HPDE6-E6E7 (cell line): ENCODE measurements around the gene POLH.

Experiments
- DNase-seq: peaks from one replicate; pipeline ENCODE4 v3.0.0; 2011; ENCODE audit warnings: missing footprints; ENCODE audit errors: extremely low spot score

POLH gene

GRCh38 chr6:43606019-43606418 lies 30.0 kb downstream of the POLH start:
- DNase-seq, result no peak

- DNase-seq, result peak; percentile 39
Observed at GRCh38 chr6:43608310-43608763, 32.4 kb downstream of the POLH start.

DNA sequence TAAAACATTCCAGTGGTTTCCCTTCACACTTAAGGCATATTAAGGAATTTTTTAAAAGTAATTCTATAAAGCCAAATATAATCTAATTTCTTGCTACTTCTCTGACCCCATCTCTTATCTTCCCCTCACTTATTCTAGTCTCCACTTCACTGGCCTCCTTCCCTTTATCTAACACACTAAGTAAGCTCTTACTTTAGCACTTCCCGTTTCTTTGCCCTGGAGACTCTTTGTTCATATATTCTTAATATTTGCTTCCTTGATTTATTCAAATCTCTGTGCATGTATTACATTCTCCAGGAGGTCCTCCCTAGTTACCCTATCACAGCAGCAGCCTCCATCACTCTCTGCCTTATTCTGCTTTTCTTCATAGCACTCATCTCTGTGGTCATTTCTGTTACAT lies 32.8 kb downstream of the POLH start:
- no peak for DNase-seq

DNA sequence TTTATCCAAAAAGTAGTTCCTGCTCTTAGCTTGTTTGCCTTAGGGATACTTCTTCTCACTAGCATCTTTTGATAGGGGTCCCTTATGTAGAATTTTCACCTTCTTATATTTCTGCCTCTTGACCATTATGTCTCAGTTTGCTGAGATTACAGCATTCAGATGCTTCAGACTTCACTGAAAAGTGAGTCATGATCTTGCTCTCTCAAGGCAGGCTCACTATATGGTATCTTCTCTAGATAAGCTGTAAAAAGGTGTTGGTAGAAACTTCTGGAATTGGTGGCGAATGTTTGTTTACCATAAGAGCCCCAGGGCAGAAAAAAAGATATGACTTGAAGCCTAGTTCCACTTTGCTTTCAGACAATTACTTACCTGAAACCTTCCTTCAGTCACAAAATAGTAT lies 33.4 kb downstream of the POLH start:
- DNase-seq, result no peak

GRCh38 chr6:43610431-43610830 lies 34.4 kb downstream of the POLH start:
- no peak for DNase-seq

DNA sequence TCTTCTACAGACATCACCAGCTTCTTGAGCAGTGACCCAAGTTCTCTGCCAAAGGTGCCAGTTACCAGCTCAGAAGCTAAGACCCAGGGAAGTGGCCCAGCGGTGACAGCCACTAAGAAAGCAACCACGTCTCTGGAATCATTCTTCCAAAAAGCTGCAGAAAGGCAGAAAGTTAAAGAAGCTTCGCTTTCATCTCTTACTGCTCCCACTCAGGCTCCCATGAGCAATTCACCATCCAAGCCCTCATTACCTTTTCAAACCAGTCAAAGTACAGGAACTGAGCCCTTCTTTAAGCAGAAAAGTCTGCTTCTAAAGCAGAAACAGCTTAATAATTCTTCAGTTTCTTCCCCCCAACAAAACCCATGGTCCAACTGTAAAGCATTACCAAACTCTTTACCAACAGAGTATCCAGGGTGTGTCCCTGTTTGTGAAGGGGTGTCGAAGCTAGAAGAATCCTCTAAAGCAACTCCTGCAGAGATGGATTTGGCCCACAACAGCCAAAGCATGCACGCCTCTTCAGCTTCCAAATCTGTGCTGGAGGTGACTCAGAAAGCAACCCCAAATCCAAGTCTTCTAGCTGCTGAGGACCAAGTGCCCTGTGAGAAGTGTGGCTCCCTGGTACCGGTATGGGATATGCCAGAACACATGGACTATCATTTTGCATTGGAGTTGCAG lies 37.9 kb downstream of the POLH start:
- DNase-seq, result no peak

- no peak for DNase-seq
Observed at GRCh38 chr6:43614396-43614730, 38.4 kb downstream of the POLH start.

- no peak for DNase-seq
Observed at GRCh38 chr6:43616725-43617472, 40.9 kb downstream of the POLH start.

DNA sequence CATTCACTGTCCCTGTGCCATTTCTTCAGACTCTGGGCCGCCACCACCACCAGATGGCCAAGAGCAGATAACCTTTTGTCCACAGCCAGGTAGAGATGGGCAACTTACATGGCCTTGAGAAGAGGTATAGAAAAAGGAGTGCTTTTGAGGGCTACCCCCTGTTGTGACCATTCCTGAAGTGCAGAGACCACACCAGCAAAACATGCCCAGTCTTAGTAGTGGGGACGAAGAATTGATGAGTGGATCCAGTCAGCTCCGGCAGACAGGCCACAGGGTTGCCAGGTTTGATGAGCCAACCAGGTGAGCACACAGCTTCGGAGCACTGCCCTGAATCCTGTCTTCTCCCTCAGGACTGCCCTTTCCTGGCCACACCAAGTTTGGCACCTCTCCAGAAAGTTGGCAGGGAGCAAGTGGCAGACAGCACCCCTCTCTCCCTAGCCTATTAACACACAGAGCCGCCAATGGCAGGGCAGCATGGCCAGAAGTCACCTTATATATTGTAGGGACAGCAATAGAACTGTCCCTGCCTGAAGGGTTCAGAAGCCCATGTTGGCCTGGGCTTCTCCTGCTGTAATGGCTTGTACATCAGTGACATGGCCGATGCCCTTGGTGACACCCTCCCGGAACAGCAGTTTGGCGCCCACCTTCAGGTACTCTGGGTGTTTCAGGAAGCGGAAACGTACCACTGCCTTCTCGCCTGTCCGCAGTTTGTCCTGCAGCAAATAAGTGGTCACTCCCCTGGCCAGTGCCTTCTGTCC lies 45.3 kb downstream of the POLH start:
- no peak for DNase-seq

GRCh38 chr6:43621836-43622180 lies 45.8 kb downstream of the POLH start:
- DNase-seq, result no peak

DNA sequence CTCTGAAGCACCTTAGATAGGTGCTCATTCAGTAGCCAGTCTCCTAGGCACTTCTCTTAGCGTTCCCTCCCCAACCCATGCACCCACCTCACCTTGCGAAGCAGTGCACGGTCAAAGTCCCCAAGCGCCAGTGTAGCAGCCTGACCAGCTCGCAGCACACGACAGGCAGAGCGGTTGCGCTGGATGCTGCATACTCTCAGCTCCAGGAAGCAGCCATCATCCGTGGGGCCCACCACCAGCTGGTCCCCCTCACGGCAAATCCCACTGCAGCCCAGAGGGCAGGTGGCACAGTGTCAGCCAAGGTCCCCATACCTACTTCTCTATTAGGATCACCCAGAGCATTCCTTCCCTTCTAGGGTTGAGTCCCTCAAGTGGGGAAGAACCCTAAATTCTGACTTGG lies 46.6 kb downstream of the POLH start:
- no peak for DNase-seq

DNA sequence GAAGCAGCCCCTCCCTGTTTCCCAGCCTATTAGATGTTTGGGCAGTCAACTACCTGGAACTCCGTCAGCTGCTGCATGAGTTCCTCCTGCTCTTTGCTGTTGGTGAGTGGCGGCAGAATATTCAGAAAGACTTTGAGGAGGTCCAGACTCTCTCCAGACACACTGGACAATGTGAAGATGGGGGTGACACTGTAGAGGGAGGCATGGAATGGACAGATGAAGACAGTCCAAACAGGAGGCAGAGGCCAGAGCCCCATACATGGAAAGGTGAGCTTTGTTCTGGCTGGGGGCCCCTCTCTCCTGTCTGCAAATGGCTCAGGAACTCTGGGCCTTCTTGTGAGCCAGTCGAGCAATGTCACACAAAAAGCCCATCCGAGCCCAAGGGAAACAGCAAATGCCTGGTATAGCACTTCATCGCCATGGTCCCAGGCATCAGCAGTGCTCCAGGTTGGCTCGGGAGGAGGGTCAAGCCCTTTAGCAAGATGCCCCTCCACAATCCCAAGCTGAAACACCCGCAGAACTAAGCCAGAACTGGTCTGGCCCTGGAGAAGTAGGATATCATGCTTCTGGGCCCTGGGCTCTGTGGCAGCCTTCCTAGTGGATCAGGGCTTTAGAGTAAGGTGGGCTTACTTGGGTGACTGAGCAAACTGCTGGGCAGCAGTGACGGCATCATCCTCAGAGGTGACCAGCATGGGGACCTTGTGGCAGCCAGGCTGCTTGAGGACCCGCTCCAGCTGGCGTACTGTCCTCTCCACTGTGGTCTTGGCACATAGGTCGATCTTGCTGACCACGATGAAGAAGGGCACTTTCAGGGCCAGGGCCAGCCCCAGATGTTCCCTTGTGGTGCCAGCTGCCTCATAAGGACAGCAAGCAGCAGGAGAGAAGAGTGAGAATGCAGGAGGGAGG lies 48.1 kb downstream of the POLH start:
- no peak for DNase-seq

- DNase-seq, result no peak
Observed at GRCh38 chr6:43624786-43625288, 48.9 kb downstream of the POLH start.

DNA sequence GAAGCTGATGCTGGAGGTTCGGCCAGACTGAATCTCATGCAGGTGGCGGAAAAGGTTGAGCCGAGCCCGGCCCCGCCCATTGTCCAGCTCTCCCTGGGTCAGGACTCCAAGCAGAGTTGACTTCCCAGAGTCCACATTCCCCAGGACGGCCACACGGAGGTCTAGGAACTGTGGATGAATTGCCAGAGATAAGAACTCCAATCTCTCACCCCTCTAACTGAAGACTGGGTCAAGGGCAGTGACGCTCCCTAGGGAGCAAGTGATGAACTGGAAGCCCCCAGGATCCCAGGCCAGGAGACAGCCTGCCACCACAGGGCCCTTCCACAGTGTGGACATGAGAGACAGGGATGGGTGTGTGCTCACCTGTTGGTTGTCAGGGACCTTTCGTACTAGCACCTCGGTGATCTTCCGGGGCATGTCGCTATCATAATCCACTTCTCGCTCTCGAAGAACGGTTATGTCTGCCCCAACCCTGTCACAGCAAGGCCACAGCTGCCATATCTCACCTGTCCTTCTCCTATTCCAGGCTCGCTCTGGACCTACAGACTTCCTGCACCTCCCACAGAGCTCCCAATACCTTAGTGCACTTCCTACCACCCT lies 49.5 kb downstream of the POLH start:
- no peak for DNase-seq

DNA sequence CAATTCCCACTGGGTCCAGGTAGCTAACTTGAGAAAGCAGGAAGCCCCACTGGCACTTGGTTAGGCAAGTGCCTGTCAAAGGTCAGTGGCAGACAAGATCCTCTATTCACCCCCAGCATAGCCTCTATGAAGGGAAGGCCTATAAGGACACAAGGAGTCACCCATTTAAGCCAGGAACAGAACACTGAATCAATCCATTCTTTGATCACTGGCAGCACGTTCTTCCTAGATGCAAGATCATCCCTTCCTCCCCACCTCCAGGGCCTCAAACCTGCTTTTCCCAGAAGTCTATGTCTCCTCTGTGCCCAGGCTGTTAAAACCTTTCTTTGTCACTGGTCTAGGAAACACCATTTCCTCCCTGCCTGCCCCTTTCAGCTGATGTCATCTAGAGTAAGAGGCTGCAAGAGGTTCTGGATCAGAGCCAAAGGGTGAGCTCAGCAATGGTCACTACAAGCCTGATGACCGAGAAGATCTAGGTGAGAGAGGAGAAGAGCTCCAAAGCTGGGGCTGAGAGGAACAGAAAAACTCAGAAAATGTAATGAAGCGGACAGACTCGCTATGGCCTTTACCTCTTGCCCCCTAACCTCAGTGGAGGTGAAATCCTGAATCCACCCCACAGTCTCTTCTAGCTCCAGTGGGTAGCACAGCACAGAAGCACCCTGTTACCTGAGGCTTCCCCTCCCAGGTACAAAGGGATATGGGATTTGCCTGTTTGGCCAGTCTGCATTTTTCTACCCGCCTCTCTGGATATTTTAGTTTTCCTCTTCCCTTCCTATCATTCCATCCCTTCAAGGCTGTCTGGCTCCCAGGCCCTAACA lies 51.2 kb downstream of the POLH start:
- DNase-seq, result peak; percentile 85

- DNase-seq, result peak; percentile 19
Observed at GRCh38 chr6:43628393-43629103, 52.6 kb downstream of the POLH start.

GRCh38 chr6:43629104-43629504 lies 53.1 kb downstream of the POLH start, which contains the start of gene GTPBP2:
GTPBP2 (minus strand) TSS chr6:43629264; CDS start chr6:43629162, 102 bp downstream.
- DNase-seq, result peak; percentile 90

DNA sequence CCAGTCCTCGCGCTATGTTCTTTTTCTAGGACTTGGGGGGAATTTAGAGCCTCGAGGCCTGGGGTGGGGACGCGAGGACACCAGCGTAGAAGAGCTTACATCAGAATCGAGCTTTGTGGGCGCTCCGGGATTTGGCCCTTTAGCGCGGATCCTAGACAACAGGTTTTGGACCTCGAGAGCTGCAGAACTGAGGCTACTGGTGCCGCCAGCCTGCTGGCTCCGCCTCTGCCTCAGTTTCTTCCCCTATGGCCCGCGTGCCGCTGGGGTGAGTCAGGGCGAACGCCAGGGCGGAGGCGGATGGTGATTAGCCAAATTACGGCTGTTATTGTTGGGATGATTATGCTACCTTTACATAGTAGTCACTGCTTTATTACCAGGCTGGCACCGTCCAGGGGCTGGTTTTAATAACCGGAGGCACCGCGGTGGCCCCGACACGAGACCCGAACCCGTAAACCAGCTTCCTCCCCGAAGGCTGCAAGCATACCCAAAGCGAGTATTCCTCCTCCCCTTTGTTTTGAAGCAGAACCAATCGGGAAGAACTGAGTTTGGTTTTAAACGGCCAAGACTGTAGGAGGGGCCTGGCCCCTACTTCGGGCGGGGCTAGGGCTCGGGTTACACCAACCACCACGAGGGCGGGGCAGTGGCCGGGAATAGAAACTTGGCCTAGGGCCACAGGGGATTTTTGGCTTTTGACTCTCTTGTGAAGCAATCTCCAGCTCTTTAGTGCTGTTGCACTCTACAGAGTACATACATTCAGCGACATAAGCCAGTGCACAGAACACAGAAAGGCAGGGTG lies 53.7 kb downstream of the POLH start:
- DNase-seq, result peak; percentile 96
